Measurements from ENCODE around the gene LZTR1.
"Not testable (repeated sequence)": the region's sequence is repeated elsewhere in the genome, so short reads cannot be mapped to it uniquely, and the experiment has no call there.

Gene LZTR1

DNA sequence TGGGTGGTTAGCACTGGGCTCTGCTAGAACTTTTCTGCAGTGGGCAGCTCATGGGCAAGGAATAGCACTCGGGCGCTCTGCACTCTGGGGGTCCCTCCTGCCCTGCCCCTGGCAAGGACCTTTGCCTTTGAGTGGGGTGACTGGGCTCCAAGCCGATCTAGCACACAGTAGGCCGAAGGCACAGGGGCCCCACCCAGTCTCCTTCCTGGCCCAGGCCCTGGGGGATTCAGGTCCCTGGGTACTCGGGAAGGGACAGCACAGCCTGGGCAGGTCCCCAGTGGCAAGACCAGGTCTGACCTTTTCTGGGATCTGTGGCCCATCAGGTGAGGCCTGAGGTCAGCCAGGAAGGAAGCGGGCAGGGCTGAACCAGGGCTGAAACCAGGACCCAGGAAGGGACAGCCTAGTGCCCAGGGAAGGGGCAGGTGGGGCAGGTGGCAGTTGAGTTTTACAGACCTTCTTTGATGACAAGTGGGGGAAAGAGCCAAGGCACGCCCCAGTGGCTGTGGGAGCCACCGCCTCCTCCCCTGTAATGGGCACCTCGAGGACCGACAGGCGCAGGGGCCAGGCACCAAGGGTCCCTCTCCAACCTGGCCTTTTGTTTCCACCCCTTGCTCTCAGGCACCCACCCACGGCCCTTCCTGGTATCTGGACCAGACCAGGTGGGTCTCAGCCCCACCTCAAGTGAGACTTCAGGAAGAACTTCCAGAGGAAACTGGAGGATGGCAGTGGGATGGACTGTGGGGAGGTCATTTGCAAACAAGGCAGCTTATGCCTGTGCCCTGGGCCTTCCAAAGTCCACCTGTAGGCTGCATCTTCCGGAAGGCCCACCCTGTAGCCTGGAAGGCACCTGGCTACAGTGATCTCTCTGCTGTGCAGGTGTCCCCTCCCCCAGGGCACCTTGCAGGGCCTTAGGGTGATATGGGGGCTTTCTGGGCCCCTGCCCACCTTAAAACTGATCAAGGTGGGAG lies 15.9 kb upstream of the LZTR1 start:
- DNase-seq (ENCODE audit: low spot score), result no peak

- peak; percentile 45 for DNase-seq (ENCODE audit: low spot score)
These were observed 15.0 kb upstream of the LZTR1 start, which contains the start of gene AIFM3 for GRCh38 chr22:20966883-20967696. Gene AIFM3 (plus strand): TSS chr22:20967255. CDS start chr22:20967945, 690 bp downstream.

DNA sequence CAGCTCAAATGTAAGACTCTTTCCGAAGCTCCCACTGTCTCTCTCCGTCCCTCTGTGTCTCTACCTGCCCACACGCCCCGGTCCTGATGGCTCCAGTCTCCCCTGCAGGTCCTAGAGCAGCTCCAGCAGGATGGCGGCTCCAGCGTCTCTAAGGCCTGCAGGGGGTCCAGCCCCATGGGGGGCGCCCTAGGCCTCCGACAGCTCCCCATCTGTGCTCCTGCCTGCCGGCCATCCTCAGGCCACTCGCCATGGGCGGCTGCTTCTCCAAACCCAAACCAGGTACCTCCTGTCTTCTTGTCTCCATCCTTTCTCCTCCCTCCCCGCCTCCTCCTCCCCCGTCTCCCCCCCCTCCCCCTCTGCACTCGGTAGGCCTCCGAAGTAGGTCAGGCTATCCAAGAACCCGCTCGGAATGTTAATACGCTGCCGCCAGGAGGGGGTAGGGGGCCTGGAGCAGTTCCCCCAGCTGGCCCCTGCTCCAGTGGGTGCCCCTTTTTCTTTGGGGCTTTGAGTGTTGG lies 14.3 kb upstream of the LZTR1 start:
- DNase-seq (ENCODE audit: low spot score), result no peak

DNA sequence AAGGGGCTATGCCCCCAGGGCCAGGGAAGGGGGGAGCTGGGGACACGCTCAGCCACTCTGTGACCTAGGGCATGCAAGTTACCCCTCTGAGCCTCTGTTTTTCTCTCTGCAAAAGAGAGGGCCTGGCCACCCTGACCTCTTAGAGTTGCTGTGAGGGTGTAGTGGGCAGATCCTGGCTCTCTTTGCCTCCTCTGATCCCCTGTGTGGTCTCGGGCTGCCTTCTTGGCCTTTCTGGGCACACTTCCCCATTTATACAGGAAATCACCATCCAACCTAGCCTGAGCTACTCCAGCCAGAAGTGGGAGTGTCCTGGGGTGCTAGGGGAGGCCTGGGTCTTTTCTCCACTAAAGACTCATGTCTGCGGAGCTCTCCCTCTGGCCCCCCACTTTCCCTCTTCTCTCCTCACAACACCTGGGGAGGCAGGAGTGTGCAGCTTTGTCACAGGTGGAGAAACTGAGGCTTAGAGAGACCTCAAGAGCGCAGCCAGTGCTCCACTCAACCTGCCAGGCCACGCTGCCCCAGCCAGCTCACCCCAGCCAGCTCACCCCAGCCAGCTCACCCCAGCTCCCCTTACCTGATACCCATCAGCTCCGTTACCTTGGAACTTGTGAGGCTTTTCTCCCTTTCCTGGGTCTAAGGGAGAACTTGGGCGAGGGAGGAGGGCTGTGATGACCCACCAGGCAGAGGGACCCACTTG lies 13.7 kb upstream of the LZTR1 start:
- DNase-seq (ENCODE audit: low spot score), result no peak

GRCh38 chr22:20970939-20971657 lies 11.0 kb upstream of the LZTR1 start:
- no peak for DNase-seq (ENCODE audit: low spot score)

- not testable (repeated sequence) for DNase-seq (ENCODE audit: low spot score)
These were observed 9.9 kb upstream of the LZTR1 start for GRCh38 chr22:20972014-20972694.

DNA sequence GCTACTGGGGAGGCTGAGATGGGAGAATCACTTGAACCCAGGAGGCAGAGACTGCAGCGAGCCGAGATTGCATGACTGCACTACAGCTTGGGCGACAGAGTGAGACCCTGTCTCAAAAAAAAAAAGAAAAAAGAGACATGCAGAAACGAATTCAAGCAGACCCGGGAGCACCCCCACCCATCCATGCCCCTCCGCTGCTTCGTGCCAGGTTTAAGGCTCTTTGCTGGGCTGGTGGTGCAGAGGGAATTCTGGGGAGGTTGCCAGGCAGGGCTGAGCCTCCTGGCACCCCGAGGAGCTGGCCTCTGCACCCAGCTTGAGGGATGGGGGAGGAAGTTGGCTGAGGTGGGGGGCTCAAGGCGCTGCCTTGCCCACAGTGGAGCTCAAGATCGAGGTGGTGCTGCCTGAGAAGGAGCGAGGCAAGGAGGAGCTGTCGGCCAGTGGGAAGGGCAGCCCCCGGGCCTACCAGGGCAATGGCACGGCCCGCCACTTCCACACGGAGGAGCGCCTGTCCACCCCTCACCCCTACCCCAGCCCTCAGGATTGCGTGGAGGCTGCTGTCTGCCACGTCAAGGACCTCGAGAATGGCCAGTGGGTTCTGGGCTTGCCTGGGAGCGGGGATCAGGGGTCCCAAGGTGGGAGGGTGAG lies 9.0 kb upstream of the LZTR1 start:
- no peak for DNase-seq (ENCODE audit: low spot score)

DNA sequence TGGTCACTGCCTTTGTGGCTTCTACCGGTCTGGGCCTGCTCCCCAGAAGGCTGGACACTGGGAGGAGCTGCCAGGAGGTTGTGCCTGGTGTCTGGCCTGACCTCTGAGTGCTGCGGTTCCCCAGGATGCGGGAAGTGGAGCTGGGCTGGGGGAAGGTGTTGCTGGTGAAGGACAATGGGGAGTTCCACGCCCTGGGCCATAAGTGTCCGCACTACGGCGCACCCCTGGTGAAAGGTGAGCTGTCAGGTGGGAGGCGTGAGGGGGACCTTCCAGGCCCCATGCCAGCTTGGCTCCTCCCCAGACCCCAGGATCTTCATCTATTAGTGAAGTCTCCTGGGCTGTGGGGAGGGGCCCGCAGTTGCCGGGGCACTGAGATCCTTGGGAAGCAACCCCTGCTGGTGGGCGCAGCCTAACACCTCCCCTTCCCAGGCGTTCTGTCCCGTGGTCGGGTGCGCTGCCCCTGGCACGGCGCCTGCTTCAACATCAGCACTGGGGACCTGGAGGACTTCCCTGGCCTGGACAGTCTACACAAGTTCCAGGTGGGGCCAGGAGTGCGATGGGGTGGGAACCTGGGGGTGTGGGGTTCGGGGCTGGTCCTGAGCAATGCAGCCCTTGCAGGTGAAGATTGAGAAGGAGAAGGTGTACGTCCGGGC lies 8.3 kb upstream of the LZTR1 start:
- DNase-seq (ENCODE audit: low spot score), result no peak

GRCh38 chr22:20974336-20974955 lies 7.7 kb upstream of the LZTR1 start:
- DNase-seq (ENCODE audit: low spot score), result no peak

- DNase-seq (ENCODE audit: low spot score), result no peak
These were observed 6.4 kb upstream of the LZTR1 start for GRCh38 chr22:20975541-20976290.

DNA sequence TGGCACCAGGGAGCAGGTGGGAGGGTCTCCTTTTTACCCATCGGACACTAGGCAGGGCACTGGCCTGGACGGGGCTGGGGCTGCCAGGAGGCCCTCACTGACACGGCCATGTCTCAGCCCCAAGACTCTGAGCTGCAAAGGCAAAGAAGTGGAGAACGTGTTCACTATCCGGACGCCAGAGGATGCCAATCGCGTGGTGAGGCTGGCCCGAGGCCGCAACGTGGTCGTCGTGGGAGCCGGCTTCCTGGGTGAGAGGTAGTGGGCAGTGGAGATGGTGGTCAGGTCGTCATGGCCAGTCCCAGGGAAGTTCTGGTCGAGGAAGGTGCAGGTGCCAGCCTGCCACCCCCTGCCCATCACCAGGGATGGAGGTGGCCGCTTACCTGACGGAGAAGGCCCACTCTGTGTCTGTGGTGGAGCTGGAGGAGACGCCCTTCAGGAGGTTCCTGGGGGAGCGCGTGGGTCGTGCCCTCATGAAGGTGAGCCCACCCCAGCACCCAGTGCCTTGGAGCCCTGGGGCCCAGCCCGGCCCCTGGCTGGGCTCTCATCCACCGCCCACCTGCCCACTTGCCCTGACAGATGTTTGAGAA lies 5.7 kb upstream of the LZTR1 start:
- no peak for DNase-seq (ENCODE audit: low spot score)

- no peak for DNase-seq (ENCODE audit: low spot score)
These were observed 5.1 kb upstream of the LZTR1 start for GRCh38 chr22:20977019-20977418.

DNA sequence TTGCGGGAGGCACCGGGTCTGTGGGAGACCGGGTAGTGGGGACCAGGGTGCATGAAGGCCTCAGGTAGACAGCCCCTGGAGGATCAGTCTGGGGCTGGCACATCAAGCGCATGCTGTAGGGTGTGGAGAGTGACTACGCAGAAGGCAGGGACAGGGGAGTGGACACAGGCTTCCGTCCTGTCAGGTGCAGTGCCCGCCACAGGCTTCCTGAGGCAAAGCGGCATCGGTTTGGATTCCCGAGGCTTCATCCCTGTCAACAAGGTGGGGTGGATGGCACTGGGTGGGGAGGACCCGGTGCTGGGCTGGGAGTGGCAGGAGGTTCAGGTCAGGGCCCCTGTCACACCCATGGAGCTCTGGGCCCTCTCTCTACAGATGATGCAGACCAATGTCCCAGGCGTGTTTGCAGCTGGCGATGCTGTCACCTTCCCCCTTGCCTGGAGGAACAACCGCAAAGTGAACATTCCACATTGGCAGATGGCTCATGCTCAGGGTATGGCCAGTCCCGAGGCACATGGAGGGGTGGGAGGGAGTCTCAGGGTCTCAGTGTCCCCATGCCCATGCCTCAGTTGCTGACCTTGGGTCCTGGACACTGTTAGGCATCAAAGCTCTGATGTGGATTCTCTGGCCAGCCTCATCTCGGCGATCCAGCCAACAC lies 4.5 kb upstream of the LZTR1 start:
- no peak for DNase-seq (ENCODE audit: low spot score)

- no peak for DNase-seq (ENCODE audit: low spot score)
These were observed 3.7 kb upstream of the LZTR1 start for GRCh38 chr22:20978419-20978818.

DNA sequence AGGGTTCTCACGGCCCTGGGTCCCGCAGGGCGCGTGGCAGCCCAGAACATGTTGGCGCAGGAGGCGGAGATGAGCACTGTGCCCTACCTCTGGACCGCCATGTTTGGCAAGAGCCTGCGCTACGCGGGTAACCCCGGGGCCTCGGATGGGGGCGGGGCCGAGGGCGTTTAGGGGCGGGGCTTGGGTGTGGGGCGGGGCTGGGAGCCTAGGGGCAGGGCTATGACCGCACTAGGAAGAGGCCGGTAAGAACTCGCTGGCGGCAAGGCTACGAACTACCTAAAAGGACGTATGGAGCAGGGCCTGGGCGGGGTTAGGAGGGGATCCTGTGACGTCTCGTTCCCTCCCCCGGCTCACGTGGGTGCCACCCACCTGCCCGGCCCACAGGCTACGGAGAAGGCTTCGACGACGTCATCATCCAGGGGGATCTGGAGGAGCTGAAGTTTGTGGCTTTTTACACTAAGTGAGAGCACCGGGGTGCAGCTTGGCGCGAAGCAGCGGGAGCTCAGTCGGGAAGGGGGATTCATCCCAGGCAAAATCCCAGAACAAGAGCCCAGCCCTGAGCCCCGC lies 2.8 kb upstream of the LZTR1 start:
- peak; percentile 48 for DNase-seq (ENCODE audit: low spot score)

- DNase-seq (ENCODE audit: low spot score), result no peak
These were observed 2.1 kb upstream of the LZTR1 start for GRCh38 chr22:20979940-20980453.

DNA sequence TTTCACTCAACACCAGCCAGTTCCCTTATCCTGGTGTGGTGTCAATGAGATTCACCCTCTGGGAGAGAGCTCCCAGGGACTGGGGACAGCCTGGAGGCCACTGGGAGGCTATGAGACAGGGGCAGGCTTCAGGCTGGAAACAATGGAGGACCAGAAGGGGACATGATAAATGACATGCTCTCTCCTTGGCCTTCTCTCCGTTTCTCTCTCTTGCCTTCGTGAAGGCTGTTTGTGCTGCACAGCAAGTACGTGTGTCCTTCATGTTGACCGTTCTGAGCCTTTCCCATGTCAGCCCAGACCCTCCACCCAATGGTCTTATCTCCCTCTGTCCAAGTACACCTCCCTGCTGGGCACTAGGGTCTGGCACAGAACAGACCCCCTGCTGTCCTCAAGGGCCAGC lies 1.6 kb upstream of the LZTR1 start:
- no peak for DNase-seq (ENCODE audit: low spot score)

Data from putamen (tissue), 1 donor.